Measurements from ENCODE around the gene CADM4. TPM values are rescaled to one million over a fixed set of nuclear protein-coding genes. Genes with fewer than 3 reads are reported as not detected.

The CADM4 gene
- total and polyA plus RNA-seq, 9 of the 15 experiments (the other 6 are each of a cell fraction or from before 2014, with no cell fraction given) = 0.03 to 4.6 (median 1.3) TPM

- H3K4me2 ChIP-seq (ENCODE audit: insufficient read depth, low read length) = peak overlapping the region; percentile 97
- DNase-seq (ENCODE audit: extremely low read depth in 1 of 4, low spot score in 3 of 4) (no peak), FAIRE-seq (no peak), ATAC-seq (no peak)
- H3K9me3 ChIP-seq (replicated peaks; ENCODE audit: control insufficient read depth, insufficient read depth, low read depth, low read length) = no peaks in the 10 kb centered on the region
- peaks cover 41% of the 10 kb centered on the region for H3K79me2 ChIP-seq (ENCODE audit: control insufficient read depth, insufficient read depth, low read length)
- H3K27ac ChIP-seq (ENCODE audit: extremely low read depth, low read depth, low read length) = peak overlapping the region; percentile 99
- H3K9me1 ChIP-seq (ENCODE audit: control insufficient read depth, insufficient read depth, low read length) = no peaks in the 10 kb centered on the region
- peak overlapping the region; percentile 76 for H3K4me3 ChIP-seq
- H3K36me3 ChIP-seq (ENCODE audit: control insufficient read depth, insufficient read depth, low read length) = peaks cover 49% of the 10 kb centered on the region; the same call in 2 of the 3 replicates
- no peaks in the 10 kb centered on the region for H3K27me3 ChIP-seq (ENCODE audit: control insufficient read depth in 2 of 2, insufficient read depth in 2 of 2, low read length in 2 of 2)
- 2% methylated on average over 6 of the region's 7 CpGs for WGBS (ENCODE audit: insufficient coverage, low coverage, missing lambda C conversion rate)
- no peaks in the 10 kb centered on the region for H4K20me1 ChIP-seq (replicated peaks; ENCODE audit: control insufficient read depth, insufficient read depth, low read length)
- H2AFZ ChIP-seq (ENCODE audit: low read depth, low read length) = peak overlapping the region; percentile 98
- POLR2A ChIA-PET = interaction anchor here (0.7 to 5.6 kb wide), 5 partner anchors 12 to 59 kb away, joined by 3 to 60 read pairs (median 4); partner anchors contain the start of genes PINLYP, SRRM5 and XRCC1
- CTCF ChIA-PET (ENCODE audit: low intra/inter-chr PET ratio) = no interaction called here
- peaks cover 15 to 47% of the 10 kb centered on the region in 2 experiments; a peak in 4 of 5 replicates for H3K4me1 ChIP-seq (replicated peaks in 1 of 2; ENCODE audit: control insufficient read depth in 2 of 2, insufficient read depth in 2 of 2, low read length in 2 of 2)
- BruUV-seq (replicated peaks) = TSS peak; percentile 59
- peak overlapping the region; percentile 97 to 98 for H3K9ac ChIP-seq (ENCODE audit: insufficient read depth in 1 of 2, low read depth in 2 of 2, low read length in 2 of 2)
- intact Hi-C loops (cut with micrococcal nuclease) (loop anchor here (1.0 to 2.0 kb wide), 2 partner anchors 22 to 56 kb away; partner anchors contain the start of genes PINLYP and XRCC1), in situ Hi-C loops (cut with MboI) (no loop called here)
- TF ChIP-seq GABPA (tag; conservative IDR thresholded peaks at IDR 0.05; ENCODE audit: low read depth) = no peak
- 0 out of 4 replicates have a peak, but pooled peaks of 1 of the 2 experiments have one; percentile 25 for TF ChIP-seq SIN3A (IDR thresholded peaks at IDR 0.05; ENCODE audit: borderline replicate concordance in 2 of 2, control insufficient read depth in 1 of 2, low read depth in 2 of 2, low read length in 2 of 2)
- 0 out of 2 replicates have a peak, but pooled peaks have one; percentile 9 for TF ChIP-seq PML (IDR thresholded peaks at IDR 0.05; ENCODE audit: low read length)
- no peak for TF ChIP-seq EP300 (IDR thresholded peaks at IDR 0.05; ENCODE audit: low read length)
- no peak for TF ChIP-seq DIDO1 (tag; IDR thresholded peaks at IDR 0.05; ENCODE audit: low read depth)
- no peak for TF ChIP-seq PPARD (CRISPR knock-in tag; IDR thresholded peaks at IDR 0.05)
- no peak for TF ChIP-seq NELFE (IDR thresholded peaks at IDR 0.05; ENCODE audit: insufficient read depth, insufficient read length)
- TF ChIP-seq GTF2A2 (tag; IDR thresholded peaks at IDR 0.05) = no peak
- TF ChIP-seq, protein P1, sequence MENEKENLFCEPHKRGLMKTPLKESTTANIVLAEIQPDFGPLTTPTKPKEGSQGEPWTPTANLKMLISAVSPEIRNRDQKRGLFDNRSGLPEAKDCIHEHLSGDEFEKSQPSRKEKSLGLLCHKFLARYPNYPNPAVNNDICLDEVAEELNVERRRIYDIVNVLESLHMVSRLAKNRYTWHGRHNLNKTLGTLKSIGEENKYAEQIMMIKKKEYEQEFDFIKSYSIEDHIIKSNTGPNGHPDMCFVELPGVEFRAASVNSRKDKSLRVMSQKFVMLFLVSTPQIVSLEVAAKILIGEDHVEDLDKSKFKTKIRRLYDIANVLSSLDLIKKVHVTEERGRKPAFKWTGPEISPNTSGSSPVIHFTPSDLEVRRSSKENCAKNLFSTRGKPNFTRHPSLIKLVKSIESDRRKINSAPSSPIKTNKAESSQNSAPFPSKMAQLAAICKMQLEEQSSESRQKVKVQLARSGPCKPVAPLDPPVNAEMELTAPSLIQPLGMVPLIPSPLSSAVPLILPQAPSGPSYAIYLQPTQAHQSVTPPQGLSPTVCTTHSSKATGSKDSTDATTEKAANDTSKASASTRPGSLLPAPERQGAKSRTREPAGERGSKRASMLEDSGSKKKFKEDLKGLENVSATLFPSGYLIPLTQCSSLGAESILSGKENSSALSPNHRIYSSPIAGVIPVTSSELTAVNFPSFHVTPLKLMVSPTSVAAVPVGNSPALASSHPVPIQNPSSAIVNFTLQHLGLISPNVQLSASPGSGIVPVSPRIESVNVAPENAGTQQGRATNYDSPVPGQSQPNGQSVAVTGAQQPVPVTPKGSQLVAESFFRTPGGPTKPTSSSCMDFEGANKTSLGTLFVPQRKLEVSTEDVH (IDR thresholded peaks at IDR 0.05; ENCODE audit: low read depth, partially characterized antibody) = peak; percentile 1
- TF ChIP-seq HES1 (IDR thresholded peaks at IDR 0.05; ENCODE audit: low read depth) = 0 out of 2 replicates have a peak, but pooled peaks have one; percentile 21
- TF ChIP-seq HDGF (IDR thresholded peaks at IDR 0.05) = 0 out of 2 replicates have a peak, but pooled peaks have one; percentile 47
- TF ChIP-seq COPS2 (conservative IDR thresholded peaks at IDR 0.05) = no peak
- no peak for TF ChIP-seq BRD9 (IDR thresholded peaks at IDR 0.05; ENCODE audit: low read depth, partially characterized antibody)
- TF ChIP-seq GABPB1 (CRISPR knock-in tag; IDR thresholded peaks at IDR 0.05) = no peak
- no peak for TF ChIP-seq CREB5 (CRISPR knock-in tag; IDR thresholded peaks at IDR 0.05)
- TF ChIP-seq NR2C2 (CRISPR knock-in tag; IDR thresholded peaks at IDR 0.05) = peak; percentile 18; the same call in 1 of the 2 replicates
- peak; percentile 94 for TF ChIP-seq NR2C2 (tag; IDR thresholded peaks at IDR 0.05)
- 0 out of 2 replicates have a peak, but pooled peaks have one; percentile 43 for TF ChIP-seq SMARCE1 (IDR thresholded peaks at IDR 0.05)
Measured at GRCh38 chr19:43596842-43597461, 42.7 kb downstream of the CADM4 start.
